Psoas muscle (tissue), 8 donors: ENCODE data around the gene GREB1L. TPM values are rescaled to one million over a fixed set of nuclear protein-coding genes. Genes with fewer than 3 reads are reported as not detected.

Experiments used
- ATAC-seq, 4 donors: fragments of 200-7000 bp; cut with Tn5 transposase; one replicate each; pipeline ENCODE4 v1.9.1; 2020; ENCODE audit warnings: moderate library complexity in 3 of 4, mild to moderate bottlenecking in 2 of 4
- DNase-seq, 2 donors: peaks; one replicate each; pipeline ENCODE4 v3.0.0-alpha.2; 2020
- H3K27ac ChIP-seq: fragments of 200-600 bp; one replicate; pipeline ENCODE4 v1.8.0; 2022
- H3K27me3 ChIP-seq, 3 donors: fragments of 200-600 bp in 1 of 3; one replicate each; pipeline versions ENCODE4 v1.6.1 to v1.8.0; 2013 to 2022; ENCODE audit warnings: low read length in 2 of 3, mild to moderate bottlenecking in 2 of 3, moderate library complexity in 1 of 3; ENCODE audit not compliant: insufficient read depth in 3 of 3
- H3K36me3 ChIP-seq, 2 donors: fragments of 200-600 bp in 1 of 2; one replicate each; pipeline versions ENCODE4 v1.6.1 to v1.8.0; 2013 to 2022; ENCODE audit warnings: low read depth in 1 of 2, mild to moderate bottlenecking in 1 of 2, moderate library complexity in 1 of 2; ENCODE audit not compliant: insufficient read depth in 1 of 2
- H3K4me1 ChIP-seq: fragments of 200-600 bp; one replicate; pipeline ENCODE4 v1.8.0; 2022
- H3K4me3 ChIP-seq: fragments of 200-600 bp; one replicate; pipeline ENCODE4 v1.8.0; 2022; ENCODE audit warnings: mild to moderate bottlenecking
- H3K9me3 ChIP-seq: fragments of 200-600 bp; one replicate; pipeline ENCODE4 v1.8.0; 2022
- CTCF ChIP-seq: fragments of 200-600 bp; IDR thresholded peaks from one replicate; pipeline ENCODE4 v1.8.0; 2022; ENCODE audit warnings: antibody characterized with exemption
- WGBS, 3 donors: extraction: QIAGEN DNeasy Blood & Tissue Kit; methylation state at CpG; one replicate each; pipeline versions ENCODE4 v1.1.6 to v1.1.7; 2013; 5-methylcytosine and 5-hydroxymethylcytosine counted together
- intact Hi-C, 2 donors: fragments of 100-400 bp; cut with DNase I; formaldehyde crosslinking; loops; one replicate each; pipeline versions ENCODE4 v1.11.0 to v1.14.2; 2022
- polyA plus RNA-seq, 3 donors: library from polyadenylated mRNA; stranded (reverse); fragments of 200-250 nt; gene quantifications; one replicate each; pipeline ENCODE4 v1.2.3, GENCODE V29; 2013
- total RNA-seq, 4 donors: library from RNA; stranded (reverse); fragmentation: NEBNext Ultra II Directional in 2 of 4; extraction: Animal tissue kit (Norgen Biotek cat#: 25700) in 2 of 4; gene quantifications; one replicate each; pipeline versions ENCODE4 v1.2.1 to v1.2.4, GENCODE V29; 2021 to 2023
- donor health status: healthy with polysubstance abuse.
- donor health status: DM: no; HTN: no; CAD: no; lungs with moderate emphysema.
- donor health status: Bipolar disorder and iron deficiency.
- donor health status: healthy.
- donor health status: DM: yes; HTN: yes; CAD: no.
- donor health status: DM: no; HTN: no; CAD: no.
- donor health status: DM: no; HTN: no; CAD: no.
- donor health status: DM: yes; HTN: yes; CAD: no.

Gene GREB1L
- total and polyA plus RNA-seq, 7 donors, result 0.59 to 11.3 (median 8.9) TPM

GRCh38 chr18:21439431-21439846, 197.4 kb downstream of the GREB1L start:
- Histone ChIP-seq H3K36me3 (peaks cover 0 to 72% of the 10 kb centered on the region in 2 donors), H3K4me3 (no peak overlapping the region), H3K27ac (no peak overlapping the region), H3K9me3 (no peaks in the 10 kb centered on the region), H3K4me1 (peaks cover 39% of the 10 kb centered on the region), H3K27me3 (no peaks in the 10 kb centered on the region)
- intact Hi-C loops, result no loop called here
- DNase-seq (no peak), ATAC-seq (peak in 2 of 4 donors; percentile 32 to 39)
- 64 to 67% (median 66%) methylated on average over 4 of the region's 4 CpGs for WGBS, 3 donors
- TF ChIP-seq CTCF, result no peak

DNA sequence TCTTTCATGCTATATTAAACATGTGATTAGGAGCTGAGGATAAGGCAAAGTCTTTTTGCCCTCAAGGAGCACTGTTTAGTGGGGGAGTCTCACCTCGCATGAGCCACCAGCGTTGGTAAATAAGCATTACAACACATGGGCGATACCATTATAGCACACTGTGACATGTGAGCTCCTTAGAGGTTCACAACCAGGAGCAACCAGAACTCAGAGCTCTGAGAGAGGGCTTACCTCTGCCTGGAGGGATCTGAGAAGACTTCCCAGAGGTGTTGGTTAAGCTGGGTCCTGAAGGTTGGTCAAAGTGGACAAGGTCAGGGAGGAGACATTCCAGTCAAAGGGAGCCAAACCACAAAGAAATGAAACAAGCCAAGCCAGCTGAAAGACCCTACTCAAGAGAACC, 199.6 kb downstream of the GREB1L start:
- DNase-seq, result no peak
- 73 to 84% (median 78%) methylated on average over 3 of the region's 3 CpGs for WGBS, 3 donors
- no peak overlapping the region for H3K4me3 ChIP-seq
- no peaks in the 10 kb centered on the region for H3K27me3 ChIP-seq
- peaks cover 0 to 62% of the 10 kb centered on the region in 2 donors for H3K36me3 ChIP-seq
- no peaks in the 10 kb centered on the region for H3K9me3 ChIP-seq
- intact Hi-C loops, result loop anchor here (5.0 to 10.0 kb wide), 4 partner anchors 39 to 244 kb away; partner anchors contain the start of gene GREB1L (in 2 of the 2)
- TF ChIP-seq CTCF, result no peak
- ATAC-seq, result peak in 1 of 4 donors; percentile 35
- peaks cover 56% of the 10 kb centered on the region for H3K4me1 ChIP-seq
- peak overlapping the region; percentile 30 for H3K27ac ChIP-seq

DNA sequence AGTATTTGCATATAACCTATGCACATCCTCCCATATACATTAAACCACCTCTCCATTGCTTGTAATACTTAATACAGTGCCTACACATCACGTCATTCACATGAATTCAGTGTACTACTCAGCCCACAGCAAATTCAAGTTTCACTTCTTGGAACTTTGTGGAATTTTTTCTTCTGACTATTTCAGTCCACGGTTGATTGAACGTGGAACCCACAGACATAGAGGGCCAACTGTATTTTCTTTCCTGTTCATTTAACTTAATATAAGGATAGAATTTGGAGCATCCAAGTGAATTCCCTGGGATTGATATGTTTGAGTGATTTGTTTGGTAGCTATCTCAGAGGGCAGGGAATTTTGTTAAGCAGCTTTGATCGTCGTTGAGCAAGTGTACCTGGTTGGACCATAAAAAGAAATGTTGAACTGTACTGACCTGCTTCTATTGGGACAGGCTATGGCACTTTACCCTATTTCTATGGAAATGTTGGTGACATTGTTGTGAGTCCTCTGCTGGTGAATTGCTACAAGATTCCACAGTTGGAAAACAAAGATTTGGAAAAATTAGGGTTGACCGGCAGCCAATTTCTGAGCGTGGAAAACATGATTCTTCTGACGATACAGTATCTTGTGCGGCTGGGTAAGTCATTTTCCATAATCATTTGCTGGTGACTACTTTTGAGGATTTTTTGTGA, 201.9 kb downstream of the GREB1L start:
- peak overlapping the region; percentile 37 for H3K4me3 ChIP-seq
- TF ChIP-seq CTCF, result no peak
- intact Hi-C loops, result loop anchor here (2.0 to 10.0 kb wide), 5 partner anchors 42 to 251 kb away; partner anchors contain the start of gene GREB1L (in 2 of the 2)
- H3K4me1 ChIP-seq, result peaks cover 61% of the 10 kb centered on the region
- peaks cover 0 to 44% of the 10 kb centered on the region in 2 donors for H3K36me3 ChIP-seq
- DNase-seq, result no peak
- 59 to 72% (median 63%) methylated on average over 9 of the region's 9 CpGs for WGBS, 3 donors
- ATAC-seq, result peak in 2 of 4 donors; percentile 9 to 14
- H3K27ac ChIP-seq, result peak overlapping the region; percentile 16
- H3K27me3 ChIP-seq, result no peaks in the 10 kb centered on the region
- no peaks in the 10 kb centered on the region for H3K9me3 ChIP-seq

DNA sequence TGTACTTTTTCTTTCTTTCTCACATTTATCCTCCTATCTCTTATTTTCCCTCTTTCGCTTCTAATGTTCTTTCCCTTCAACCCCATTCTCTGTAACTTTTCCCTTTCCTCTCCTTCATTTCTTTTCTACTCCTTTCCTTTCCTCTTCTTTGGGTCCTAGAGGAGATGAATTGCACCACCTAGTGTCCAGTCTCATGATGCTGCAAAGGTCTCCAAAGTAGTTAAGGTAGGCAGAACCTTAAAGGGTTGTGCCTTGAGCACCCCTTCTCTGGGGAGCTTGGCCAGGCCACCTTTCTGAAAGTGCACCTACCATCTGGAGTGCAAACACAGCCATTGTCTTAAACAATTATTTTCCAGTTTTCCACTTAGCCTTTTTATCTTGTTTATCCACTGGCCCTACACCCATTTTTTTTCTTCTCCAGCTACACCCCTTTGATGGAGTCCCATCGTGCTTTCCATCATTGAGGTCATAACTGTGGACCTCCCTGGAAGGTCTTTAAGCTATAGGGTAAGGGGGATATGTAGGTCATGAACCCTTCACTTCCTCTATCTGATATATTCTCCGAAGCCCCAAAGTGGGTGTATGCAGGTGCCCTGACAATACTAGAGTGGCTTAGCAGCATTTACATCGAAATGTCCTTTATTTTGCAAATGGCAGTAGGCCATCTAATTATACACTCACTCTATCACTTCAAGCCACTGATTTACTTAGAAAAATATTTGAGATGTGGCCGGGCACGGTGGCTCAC, 202.6 kb downstream of the GREB1L start:
- H3K4me1 ChIP-seq, result peaks cover 61% of the 10 kb centered on the region
- TF ChIP-seq CTCF, result peak; percentile 62
- H3K27me3 ChIP-seq, result no peaks in the 10 kb centered on the region
- intact Hi-C loops, result loop anchor here (2.0 to 10.0 kb wide), 5 partner anchors 42 to 252 kb away; partner anchors contain the start of gene GREB1L (in 2 of the 2)
- ATAC-seq (peak; percentile 27 to 80 (median 70)), DNase-seq (no peak)
- no peaks in the 10 kb centered on the region for H3K9me3 ChIP-seq
- H3K27ac ChIP-seq, result no peak overlapping the region
- peak overlapping the region; percentile 37 for H3K4me3 ChIP-seq
- WGBS, 3 donors, result 79 to 84% (median 83%) methylated on average over 6 of the region's 6 CpGs
- H3K36me3 ChIP-seq, result peaks cover 0 to 37% of the 10 kb centered on the region in 2 donors
